HG02642 (cell line): Measurements from ENCODE around the gene RASGRF2.

Experiments used
- ATAC-seq: cut with Tn5 transposase; IDR thresholded peaks from one replicate; pipeline ENCODE4 v1.9.1; 2021; ENCODE audit warnings: mild to moderate bottlenecking; ENCODE audit not compliant: unreplicated experiment, poor library complexity

RASGRF2 gene

GRCh38 chr5:81225463-81225862 lies 265.3 kb downstream of the RASGRF2 start:
- no peak for ATAC-seq

GRCh38 chr5:81226286-81226685 lies 266.1 kb downstream of the RASGRF2 start:
- ATAC-seq: no peak

- no peak for ATAC-seq
Observed at GRCh38 chr5:81226949-81227348, 266.8 kb downstream of the RASGRF2 start.

GRCh38 chr5:81228084-81228483 lies 267.9 kb downstream of the RASGRF2 start:
- no peak for ATAC-seq

- ATAC-seq: no peak
Observed at GRCh38 chr5:81230416-81230815, 270.3 kb downstream of the RASGRF2 start.

- ATAC-seq: no peak
Observed at GRCh38 chr5:81232464-81233079, 272.4 kb downstream of the RASGRF2 start.

- ATAC-seq: peak; percentile 70
Observed at GRCh38 chr5:81233080-81233634, 273.0 kb downstream of the RASGRF2 start, which contains the start of gene CKMT2. Gene CKMT2, plus strand, starts transcription at chr5:81233322. Its CDS starts 17,811 bp downstream, at chr5:81251133.

GRCh38 chr5:81234299-81234698 lies 274.1 kb downstream of the RASGRF2 start:
- no peak for ATAC-seq

GRCh38 chr5:81234801-81235200 lies 274.6 kb downstream of the RASGRF2 start:
- no peak for ATAC-seq

- ATAC-seq: no peak
Observed at GRCh38 chr5:81235287-81236072, 275.3 kb downstream of the RASGRF2 start.

GRCh38 chr5:81238460-81238859 lies 278.3 kb downstream of the RASGRF2 start:
- no peak for ATAC-seq

- ATAC-seq: no peak
Observed at GRCh38 chr5:81239613-81240012, 279.4 kb downstream of the RASGRF2 start.

GRCh38 chr5:81241001-81241400 lies 280.8 kb downstream of the RASGRF2 start:
- ATAC-seq: no peak

- no peak for ATAC-seq
Observed at GRCh38 chr5:81241961-81242648, 281.9 kb downstream of the RASGRF2 start.

GRCh38 chr5:81242906-81243436 lies 282.8 kb downstream of the RASGRF2 start:
- ATAC-seq: no peak

GRCh38 chr5:81244451-81244850 lies 284.3 kb downstream of the RASGRF2 start:
- ATAC-seq: no peak

GRCh38 chr5:81245871-81246235 lies 285.7 kb downstream of the RASGRF2 start:
- ATAC-seq: no peak

- ATAC-seq: no peak
Observed at GRCh38 chr5:81246697-81247096, 286.5 kb downstream of the RASGRF2 start.

- ATAC-seq: no peak
Observed at GRCh38 chr5:81247441-81247972, 287.3 kb downstream of the RASGRF2 start.

GRCh38 chr5:81249240-81249639 lies 289.1 kb downstream of the RASGRF2 start:
- no peak for ATAC-seq
